ENCODE data around the gene CYP3A4.

DNA sequence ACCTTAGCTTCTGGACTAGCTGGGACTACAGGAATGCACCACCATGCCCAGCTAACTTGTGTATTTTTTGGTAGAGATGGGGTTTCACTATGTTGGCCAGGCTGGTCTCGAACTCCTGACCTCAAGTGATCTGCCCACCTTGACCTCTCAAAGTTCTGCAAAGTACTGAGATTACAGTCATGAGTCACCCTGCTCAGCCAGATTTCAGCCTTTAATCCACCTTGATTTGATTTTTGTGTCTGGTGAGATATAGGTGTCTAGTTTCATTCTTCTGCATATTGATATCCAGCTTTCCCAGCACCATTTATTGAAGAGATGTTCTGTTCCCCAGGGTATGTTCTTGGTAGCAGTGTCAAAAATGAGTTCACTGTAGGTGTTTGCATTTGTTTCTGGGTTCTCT, 28.9 kb downstream of the CYP3A4 start:
- TF ChIP-seq, protein P1, sequence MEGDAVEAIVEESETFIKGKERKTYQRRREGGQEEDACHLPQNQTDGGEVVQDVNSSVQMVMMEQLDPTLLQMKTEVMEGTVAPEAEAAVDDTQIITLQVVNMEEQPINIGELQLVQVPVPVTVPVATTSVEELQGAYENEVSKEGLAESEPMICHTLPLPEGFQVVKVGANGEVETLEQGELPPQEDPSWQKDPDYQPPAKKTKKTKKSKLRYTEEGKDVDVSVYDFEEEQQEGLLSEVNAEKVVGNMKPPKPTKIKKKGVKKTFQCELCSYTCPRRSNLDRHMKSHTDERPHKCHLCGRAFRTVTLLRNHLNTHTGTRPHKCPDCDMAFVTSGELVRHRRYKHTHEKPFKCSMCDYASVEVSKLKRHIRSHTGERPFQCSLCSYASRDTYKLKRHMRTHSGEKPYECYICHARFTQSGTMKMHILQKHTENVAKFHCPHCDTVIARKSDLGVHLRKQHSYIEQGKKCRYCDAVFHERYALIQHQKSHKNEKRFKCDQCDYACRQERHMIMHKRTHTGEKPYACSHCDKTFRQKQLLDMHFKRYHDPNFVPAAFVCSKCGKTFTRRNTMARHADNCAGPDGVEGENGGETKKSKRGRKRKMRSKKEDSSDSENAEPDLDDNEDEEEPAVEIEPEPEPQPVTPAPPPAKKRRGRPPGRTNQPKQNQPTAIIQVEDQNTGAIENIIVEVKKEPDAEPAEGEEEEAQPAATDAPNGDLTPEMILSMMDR (conservative IDR thresholded peaks at IDR 0.05 in 1 of 2, IDR thresholded peaks at IDR 0.05 in 1 of 2; ENCODE audit: extremely low read depth in 1 of 2, insufficient read depth in 1 of 2, low read depth in 1 of 2, low read length in 2 of 2): no peak
- no peak for TF ChIP-seq EZH2 (IDR thresholded peaks at IDR 0.05; ENCODE audit: borderline replicate concordance, low read length)
